Suprapubic skin (tissue), 4 donors: ENCODE results near the gene ACSF2.

Experiments
- EP300 ChIP-seq: sonication (generic); formaldehyde crosslinking; IDR thresholded peaks from one replicate; pipeline ENCODE4 v1.6.1; 2017; ENCODE audit warnings: antibody characterized with exemption
- POLR2A ChIP-seq, 2 donors: fragments of 450-650 bp; IDR thresholded peaks; one replicate each; pipeline ENCODE4 v1.6.1; 2017; ENCODE audit warnings: antibody characterized with exemption in 2 of 2, mild to moderate bottlenecking in 2 of 2, moderate library complexity in 2 of 2
- POLR2AphosphoS5 ChIP-seq, 3 donors: sonication (generic); formaldehyde crosslinking; IDR thresholded peaks; one replicate each; pipeline ENCODE4 v1.6.1; 2017; ENCODE audit warnings: antibody characterized with exemption in 3 of 3
- TF ChIP-seq, protein P1 (sequence below), 2 donors: fragments of 200-600 bp in 1 of 2; fragments of 450-650 bp in 1 of 2; sonication (generic) in 1 of 2; IDR thresholded peaks; one replicate each; pipeline ENCODE4 v1.5.1; 2016 to 2019; ENCODE audit warnings: antibody characterized with exemption in 2 of 2, mild to moderate bottlenecking in 1 of 2, moderate library complexity in 1 of 2

DNA sequence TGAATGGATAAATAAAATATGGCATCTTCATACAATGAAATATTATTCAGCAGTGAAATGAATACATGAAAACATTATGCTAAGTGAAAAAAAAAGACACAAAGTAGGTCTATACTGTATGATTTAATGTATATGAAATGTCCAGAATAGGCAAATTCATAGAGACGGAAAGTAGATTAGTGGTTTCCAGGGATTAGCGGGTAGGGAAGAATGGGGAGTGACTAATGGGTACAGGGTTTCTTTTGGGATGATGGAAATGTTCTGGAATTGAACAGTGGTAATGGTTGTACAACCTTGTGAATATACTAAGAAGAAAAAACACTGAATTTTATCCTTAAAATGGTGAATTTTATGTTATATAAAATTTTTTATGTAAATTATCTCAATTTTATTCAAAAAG is 73.7 kb downstream of the ACSF2 start:
- TF ChIP-seq POLR2A (IDR thresholded peaks at IDR 0.05) (no peak), POLR2AphosphoS5 (IDR thresholded peaks at IDR 0.05) (no peak), EP300 (no peak)
- TF ChIP-seq, protein P1, sequence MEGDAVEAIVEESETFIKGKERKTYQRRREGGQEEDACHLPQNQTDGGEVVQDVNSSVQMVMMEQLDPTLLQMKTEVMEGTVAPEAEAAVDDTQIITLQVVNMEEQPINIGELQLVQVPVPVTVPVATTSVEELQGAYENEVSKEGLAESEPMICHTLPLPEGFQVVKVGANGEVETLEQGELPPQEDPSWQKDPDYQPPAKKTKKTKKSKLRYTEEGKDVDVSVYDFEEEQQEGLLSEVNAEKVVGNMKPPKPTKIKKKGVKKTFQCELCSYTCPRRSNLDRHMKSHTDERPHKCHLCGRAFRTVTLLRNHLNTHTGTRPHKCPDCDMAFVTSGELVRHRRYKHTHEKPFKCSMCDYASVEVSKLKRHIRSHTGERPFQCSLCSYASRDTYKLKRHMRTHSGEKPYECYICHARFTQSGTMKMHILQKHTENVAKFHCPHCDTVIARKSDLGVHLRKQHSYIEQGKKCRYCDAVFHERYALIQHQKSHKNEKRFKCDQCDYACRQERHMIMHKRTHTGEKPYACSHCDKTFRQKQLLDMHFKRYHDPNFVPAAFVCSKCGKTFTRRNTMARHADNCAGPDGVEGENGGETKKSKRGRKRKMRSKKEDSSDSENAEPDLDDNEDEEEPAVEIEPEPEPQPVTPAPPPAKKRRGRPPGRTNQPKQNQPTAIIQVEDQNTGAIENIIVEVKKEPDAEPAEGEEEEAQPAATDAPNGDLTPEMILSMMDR (IDR thresholded peaks at IDR 0.05) = no peak
